ENCODE data around the gene NOSTRIN.

DNA sequence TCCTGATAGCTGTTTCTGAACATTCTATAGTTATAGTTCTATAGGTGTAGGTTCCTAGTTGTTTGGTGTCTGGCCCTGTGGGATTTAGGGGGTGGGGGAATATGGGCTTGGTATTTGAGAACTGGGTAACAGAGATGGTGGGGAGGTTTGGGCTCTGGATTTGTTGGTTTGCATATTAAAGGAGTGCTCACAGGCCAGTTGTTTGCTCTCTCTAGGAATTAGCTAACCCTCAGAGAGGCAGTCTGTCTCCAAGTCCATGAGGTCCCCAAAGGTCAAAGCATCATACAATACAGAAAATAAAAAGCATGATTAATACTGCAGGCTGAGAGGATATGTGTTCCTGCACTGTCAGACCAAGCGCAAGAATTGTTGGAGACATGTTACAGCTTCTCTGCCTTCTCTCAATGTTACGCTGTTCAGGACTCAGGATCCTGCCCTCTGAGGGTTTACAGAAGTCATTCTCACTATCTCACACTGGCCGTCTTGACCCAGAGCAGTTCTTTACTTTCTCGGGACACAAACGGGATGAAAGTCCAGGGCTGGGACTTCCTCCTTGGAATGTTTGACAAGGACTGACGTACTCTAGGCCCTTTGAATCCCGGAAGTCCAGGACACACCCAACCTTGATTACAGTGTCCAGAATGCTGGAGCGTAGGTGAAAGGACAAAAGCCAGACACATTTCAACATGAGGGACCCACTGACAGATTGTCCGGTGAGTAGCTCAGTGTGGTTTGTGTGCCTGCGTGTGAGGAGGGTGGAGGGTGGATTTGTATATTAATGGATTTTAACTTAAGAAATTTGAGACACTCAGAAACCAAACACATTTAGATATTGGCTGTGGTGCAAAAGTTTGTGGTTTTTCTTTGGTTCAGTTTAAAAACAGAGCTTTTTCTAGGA is at the start of gene NOSTRIN:
- TF ChIP-seq, protein P1, sequence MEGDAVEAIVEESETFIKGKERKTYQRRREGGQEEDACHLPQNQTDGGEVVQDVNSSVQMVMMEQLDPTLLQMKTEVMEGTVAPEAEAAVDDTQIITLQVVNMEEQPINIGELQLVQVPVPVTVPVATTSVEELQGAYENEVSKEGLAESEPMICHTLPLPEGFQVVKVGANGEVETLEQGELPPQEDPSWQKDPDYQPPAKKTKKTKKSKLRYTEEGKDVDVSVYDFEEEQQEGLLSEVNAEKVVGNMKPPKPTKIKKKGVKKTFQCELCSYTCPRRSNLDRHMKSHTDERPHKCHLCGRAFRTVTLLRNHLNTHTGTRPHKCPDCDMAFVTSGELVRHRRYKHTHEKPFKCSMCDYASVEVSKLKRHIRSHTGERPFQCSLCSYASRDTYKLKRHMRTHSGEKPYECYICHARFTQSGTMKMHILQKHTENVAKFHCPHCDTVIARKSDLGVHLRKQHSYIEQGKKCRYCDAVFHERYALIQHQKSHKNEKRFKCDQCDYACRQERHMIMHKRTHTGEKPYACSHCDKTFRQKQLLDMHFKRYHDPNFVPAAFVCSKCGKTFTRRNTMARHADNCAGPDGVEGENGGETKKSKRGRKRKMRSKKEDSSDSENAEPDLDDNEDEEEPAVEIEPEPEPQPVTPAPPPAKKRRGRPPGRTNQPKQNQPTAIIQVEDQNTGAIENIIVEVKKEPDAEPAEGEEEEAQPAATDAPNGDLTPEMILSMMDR (conservative IDR thresholded peaks at IDR 0.05; ENCODE audit: low read length), result no peak
- no peak for TF ChIP-seq EZH2phosphoT487 (IDR thresholded peaks at IDR 0.05; ENCODE audit: borderline replicate concordance, low read depth, low read length)

Data from OCI-LY7 (cell line).